Measurements from ENCODE around the gene GPR137.

GPR137 gene

DNA sequence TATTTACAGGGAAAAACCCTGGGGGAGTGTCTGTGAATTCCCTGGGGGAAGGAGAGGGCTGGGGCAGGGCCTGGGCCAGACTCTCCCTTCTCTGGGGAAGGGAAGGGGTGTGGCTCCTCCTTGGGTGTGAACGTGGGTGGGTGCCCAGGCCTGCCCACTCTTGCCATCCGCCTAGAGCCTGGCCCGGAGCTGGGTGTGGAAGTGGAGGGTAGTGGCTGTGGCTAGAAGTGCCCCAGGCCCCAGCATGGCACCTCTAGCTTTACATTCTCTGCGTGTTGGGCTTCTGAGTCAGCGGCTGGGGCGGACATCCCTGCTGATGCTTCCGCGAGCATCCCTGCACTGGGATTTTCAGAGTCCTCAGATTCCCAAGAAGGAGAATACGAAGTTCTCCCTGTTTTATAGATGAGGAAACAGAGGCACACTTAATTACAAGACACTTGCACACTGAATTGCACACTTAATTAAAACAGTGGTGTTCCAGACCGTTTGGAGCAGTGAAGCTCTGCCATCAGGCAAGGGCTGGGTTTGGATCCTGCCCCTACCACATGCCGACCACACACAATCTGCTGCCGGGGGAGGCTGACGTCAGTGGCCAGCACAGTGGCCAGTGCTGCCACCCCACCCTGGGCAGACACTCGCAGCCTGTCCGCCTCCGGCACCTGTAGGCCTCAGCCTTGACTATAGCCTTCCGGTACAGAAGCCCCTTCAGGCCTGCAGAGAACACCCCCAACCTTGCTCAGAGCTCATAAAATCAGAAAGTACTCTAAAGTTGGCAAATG, 8.8 kb upstream of the GPR137 start:
- TF ChIP-seq, protein P1, sequence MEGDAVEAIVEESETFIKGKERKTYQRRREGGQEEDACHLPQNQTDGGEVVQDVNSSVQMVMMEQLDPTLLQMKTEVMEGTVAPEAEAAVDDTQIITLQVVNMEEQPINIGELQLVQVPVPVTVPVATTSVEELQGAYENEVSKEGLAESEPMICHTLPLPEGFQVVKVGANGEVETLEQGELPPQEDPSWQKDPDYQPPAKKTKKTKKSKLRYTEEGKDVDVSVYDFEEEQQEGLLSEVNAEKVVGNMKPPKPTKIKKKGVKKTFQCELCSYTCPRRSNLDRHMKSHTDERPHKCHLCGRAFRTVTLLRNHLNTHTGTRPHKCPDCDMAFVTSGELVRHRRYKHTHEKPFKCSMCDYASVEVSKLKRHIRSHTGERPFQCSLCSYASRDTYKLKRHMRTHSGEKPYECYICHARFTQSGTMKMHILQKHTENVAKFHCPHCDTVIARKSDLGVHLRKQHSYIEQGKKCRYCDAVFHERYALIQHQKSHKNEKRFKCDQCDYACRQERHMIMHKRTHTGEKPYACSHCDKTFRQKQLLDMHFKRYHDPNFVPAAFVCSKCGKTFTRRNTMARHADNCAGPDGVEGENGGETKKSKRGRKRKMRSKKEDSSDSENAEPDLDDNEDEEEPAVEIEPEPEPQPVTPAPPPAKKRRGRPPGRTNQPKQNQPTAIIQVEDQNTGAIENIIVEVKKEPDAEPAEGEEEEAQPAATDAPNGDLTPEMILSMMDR (IDR thresholded peaks at IDR 0.05; ENCODE audit: low read depth, low read length): no peak
- no peaks in the 10 kb centered on the region for H3K27me3 ChIP-seq (ENCODE audit: insufficient read depth, low read depth, severe bottlenecking)
- no peak for DNase-seq
- no peak overlapping the region for H3K27ac ChIP-seq
- peaks cover 42% of the 10 kb centered on the region for H3K36me3 ChIP-seq
- no peak overlapping the region for H3K4me3 ChIP-seq (ENCODE audit: low read depth, low read length)
- H3K9me3 ChIP-seq (ENCODE audit: severe bottlenecking): no peaks in the 10 kb centered on the region

DNA sequence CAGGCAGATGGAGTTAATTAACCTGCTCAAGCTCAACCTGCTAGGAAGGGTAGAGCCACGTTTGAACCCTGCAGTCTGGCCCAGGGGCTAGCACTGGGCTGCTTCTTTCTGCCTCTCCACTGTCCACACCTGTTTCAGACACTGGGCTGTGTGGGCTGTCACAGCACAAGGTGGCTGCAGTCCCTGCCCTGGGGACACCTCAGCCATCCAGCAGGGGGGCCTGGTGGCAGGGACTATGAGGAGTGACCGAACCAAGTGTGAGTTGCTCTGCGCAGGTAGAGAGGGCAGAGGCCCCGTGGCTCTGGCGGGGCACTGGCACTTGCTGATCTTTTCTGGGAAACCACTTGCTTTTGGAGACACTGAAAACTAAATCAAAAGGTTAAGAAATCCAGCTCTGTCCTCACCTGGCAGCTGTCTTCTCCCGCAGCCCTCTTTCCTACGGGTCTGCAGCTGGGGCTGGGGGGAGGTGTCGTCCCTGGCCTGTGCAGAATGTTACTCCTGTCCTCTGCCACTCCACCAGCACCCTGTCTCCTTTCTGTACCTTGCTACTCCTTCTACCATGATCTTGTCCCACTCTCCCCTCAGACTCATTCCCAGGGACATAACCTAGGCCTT, 7.0 kb upstream of the GPR137 start:
- no peaks in the 10 kb centered on the region for H3K27me3 ChIP-seq (ENCODE audit: insufficient read depth, low read depth, severe bottlenecking)
- TF ChIP-seq, protein P1 (IDR thresholded peaks at IDR 0.05; ENCODE audit: low read depth, low read length): no peak
- DNase-seq: no peak
- no peaks in the 10 kb centered on the region for H3K9me3 ChIP-seq (ENCODE audit: severe bottlenecking)
- H3K4me3 ChIP-seq (ENCODE audit: low read depth, low read length): no peak overlapping the region
- H3K27ac ChIP-seq: no peak overlapping the region
- peaks cover 56% of the 10 kb centered on the region for H3K36me3 ChIP-seq

GRCh38 chr11:64281957-64282770, 3.5 kb upstream of the GPR137 start:
- DNase-seq: no peak
- Histone ChIP-seq H3K27ac (no peak overlapping the region), H3K4me3 (ENCODE audit: low read depth, low read length) (no peak overlapping the region), H3K9me3 (ENCODE audit: severe bottlenecking) (no peaks in the 10 kb centered on the region), H3K36me3 (peaks cover 47% of the 10 kb centered on the region), H3K27me3 (ENCODE audit: insufficient read depth, low read depth, severe bottlenecking) (no peaks in the 10 kb centered on the region)
- TF ChIP-seq, protein P1 (IDR thresholded peaks at IDR 0.05; ENCODE audit: low read depth, low read length): no peak

- H3K27me3 ChIP-seq (ENCODE audit: insufficient read depth, low read depth, severe bottlenecking): no peaks in the 10 kb centered on the region
- H3K27ac ChIP-seq: peak overlapping the region; percentile 56; the same call in 1 of the 2 replicates
- peaks cover 39% of the 10 kb centered on the region for H3K36me3 ChIP-seq
- TF ChIP-seq, protein P1 (IDR thresholded peaks at IDR 0.05; ENCODE audit: low read depth, low read length): no peak
- H3K9me3 ChIP-seq (ENCODE audit: severe bottlenecking): no peaks in the 10 kb centered on the region
- DNase-seq: no peak
- H3K4me3 ChIP-seq (ENCODE audit: low read depth, low read length): no peak overlapping the region
Observed at GRCh38 chr11:64283092-64283491, 2.6 kb upstream of the GPR137 start.

DNA sequence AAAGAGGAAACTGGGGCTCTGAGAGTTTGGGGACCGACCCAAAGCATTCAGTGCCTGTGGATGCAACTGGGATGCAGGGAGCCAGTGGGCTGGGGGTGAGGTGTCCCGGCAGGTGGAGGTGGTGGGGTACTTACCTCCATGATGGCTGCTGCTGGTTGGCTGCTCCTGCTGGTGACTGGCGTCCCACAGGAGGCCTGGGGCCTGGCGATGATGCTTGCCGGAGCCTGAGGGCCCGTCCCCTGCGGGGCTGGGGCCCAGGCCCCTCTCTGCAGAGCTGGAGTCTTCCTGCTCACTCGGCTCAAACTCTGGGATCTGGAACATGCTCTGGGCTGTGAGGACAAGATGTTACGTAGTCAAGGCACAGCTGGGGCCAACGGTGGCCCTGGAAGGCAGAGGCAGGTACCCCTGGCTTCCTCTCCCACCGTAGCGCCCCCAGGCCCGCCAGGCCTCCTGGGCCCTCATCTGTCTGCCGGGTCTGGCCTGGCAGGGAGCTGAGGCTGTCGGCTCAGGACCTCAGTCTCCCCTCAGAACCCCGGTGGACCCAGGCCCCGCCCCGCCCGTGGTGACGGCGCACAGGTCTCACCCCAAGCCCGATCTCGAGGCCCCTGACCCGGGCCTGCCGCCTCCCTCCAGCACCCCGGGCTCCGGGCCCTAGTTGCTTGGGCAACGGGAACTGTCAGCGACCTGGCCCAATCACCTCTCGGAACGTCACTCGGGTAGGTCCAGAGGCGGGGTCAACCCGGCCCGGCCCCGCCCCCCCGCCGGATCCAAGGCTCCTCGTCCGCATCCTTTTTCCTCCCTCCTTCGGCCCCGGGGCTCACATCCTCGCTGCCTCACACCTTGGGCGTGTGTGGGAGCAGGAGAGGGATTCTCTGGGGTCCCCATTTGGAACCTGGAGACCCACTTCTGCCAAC, 1.3 kb upstream of the GPR137 start, which contains the start of gene BAD:
TSS of gene BAD (minus strand) at position 618 of the 914 bp plus-strand sequence. CDS start at position 321, 297 bp downstream.
- Histone ChIP-seq H3K27me3 (ENCODE audit: insufficient read depth, low read depth, severe bottlenecking) (no peaks in the 10 kb centered on the region), H3K27ac (peak within 1 kb of the TSS; percentile 91), H3K4me3 (ENCODE audit: low read depth, low read length) (peak within 1 kb of the TSS; percentile 96), H3K36me3 (peaks cover 30% of the 10 kb centered on the region), H3K9me3 (ENCODE audit: severe bottlenecking) (no peaks in the 10 kb centered on the region)
- TF ChIP-seq, protein P1 (IDR thresholded peaks at IDR 0.05; ENCODE audit: low read depth, low read length): no peak
- DNase-seq: peak; percentile 95
